Measurements from ENCODE around the gene MKX. TPM values are rescaled to one million over a fixed set of nuclear protein-coding genes. Genes with fewer than 3 reads are reported as not detected.

Gene MKX
- total RNA-seq, 2 donors from 2014 or later, result 2.7 to 8.4 TPM

GRCh38 chr10:27638071-27638750, 107.4 kb downstream of the MKX start:
- H3K4me1 ChIP-seq (ENCODE audit: control insufficient read depth in 1 of 2, low read depth in 2 of 2), result no peaks in the 10 kb centered on the region
- no peak for TF ChIP-seq CTCF (IDR thresholded peaks at IDR 0.05)
- no peak for ATAC-seq (ENCODE audit: insufficient number of reproducible peaks, low FRiP score, low read depth)
- H3K36me3 ChIP-seq, result no peaks in the 10 kb centered on the region
- no peak for DNase-seq (ENCODE audit: low spot score)
- no peak overlapping the region for H3K4me3 ChIP-seq
- H3K27ac ChIP-seq, result no peak overlapping the region
- H3K27me3 ChIP-seq (replicated peaks; ENCODE audit: insufficient read depth), result no peaks in the 10 kb centered on the region
- H3K9me3 ChIP-seq, result no peaks in the 10 kb centered on the region

GRCh38 chr10:27637601-27638000, 108.0 kb downstream of the MKX start:
- DNase-seq (ENCODE audit: low spot score), result no peak
- Histone ChIP-seq H3K27ac (no peak overlapping the region), H3K36me3 (no peaks in the 10 kb centered on the region), H3K9me3 (no peaks in the 10 kb centered on the region), H3K4me1 (ENCODE audit: control insufficient read depth in 1 of 2, low read depth in 2 of 2) (no peaks in the 10 kb centered on the region), H3K4me3 (no peak overlapping the region), H3K27me3 (replicated peaks; ENCODE audit: insufficient read depth) (no peaks in the 10 kb centered on the region)
- TF ChIP-seq CTCF (IDR thresholded peaks at IDR 0.05), result no peak
- ATAC-seq (ENCODE audit: insufficient number of reproducible peaks, low FRiP score, low read depth), result no peak

GRCh38 chr10:27636816-27637215, 108.8 kb downstream of the MKX start:
- DNase-seq (ENCODE audit: low spot score) (no peak), ATAC-seq (ENCODE audit: insufficient number of reproducible peaks, low FRiP score, low read depth) (no peak)
- H3K36me3 ChIP-seq, result no peaks in the 10 kb centered on the region
- H3K4me3 ChIP-seq, result no peak overlapping the region
- no peaks in the 10 kb centered on the region for H3K4me1 ChIP-seq (ENCODE audit: control insufficient read depth in 1 of 2, low read depth in 2 of 2)
- H3K27me3 ChIP-seq (replicated peaks; ENCODE audit: insufficient read depth), result no peaks in the 10 kb centered on the region
- no peak for TF ChIP-seq CTCF (IDR thresholded peaks at IDR 0.05)
- H3K9me3 ChIP-seq, result no peaks in the 10 kb centered on the region
- no peak overlapping the region for H3K27ac ChIP-seq

- H3K36me3 ChIP-seq, result no peaks in the 10 kb centered on the region
- no peaks in the 10 kb centered on the region for H3K27me3 ChIP-seq (replicated peaks; ENCODE audit: insufficient read depth)
- no peak for ATAC-seq (ENCODE audit: insufficient number of reproducible peaks, low FRiP score, low read depth)
- H3K4me3 ChIP-seq, result no peak overlapping the region
- DNase-seq (ENCODE audit: low spot score), result no peak
- H3K9me3 ChIP-seq, result no peaks in the 10 kb centered on the region
- no peak overlapping the region for H3K27ac ChIP-seq
- TF ChIP-seq CTCF (IDR thresholded peaks at IDR 0.05), result no peak
- H3K4me1 ChIP-seq (ENCODE audit: control insufficient read depth in 1 of 2, low read depth in 2 of 2), result no peaks in the 10 kb centered on the region
Measured at GRCh38 chr10:27635699-27636270, 109.8 kb downstream of the MKX start.

GRCh38 chr10:27635290-27635689, 110.3 kb downstream of the MKX start:
- Histone ChIP-seq H3K9me3 (no peaks in the 10 kb centered on the region), H3K27me3 (replicated peaks; ENCODE audit: insufficient read depth) (no peaks in the 10 kb centered on the region), H3K36me3 (no peaks in the 10 kb centered on the region), H3K27ac (no peak overlapping the region), H3K4me3 (no peak overlapping the region), H3K4me1 (ENCODE audit: control insufficient read depth in 1 of 2, low read depth in 2 of 2) (no peaks in the 10 kb centered on the region)
- DNase-seq (ENCODE audit: low spot score), result no peak
- no peak for ATAC-seq (ENCODE audit: insufficient number of reproducible peaks, low FRiP score, low read depth)
- no peak for TF ChIP-seq CTCF (IDR thresholded peaks at IDR 0.05)

Data from thoracic aorta (tissue), 2 donors.